GM21786 (cell line): ENCODE results near the gene EPHA1.
"Not testable (repeated sequence)": the region's sequence is repeated elsewhere in the genome, so short reads cannot be mapped to it uniquely, and the experiment has no call there.

Source experiments
- ATAC-seq: cut with Tn5 transposase; IDR thresholded peaks from one replicate; pipeline ENCODE4 v1.9.1; 2021; ENCODE audit not compliant: unreplicated experiment

The EPHA1 gene

GRCh38 chr7:143405173-143406001 lies 3.3 kb downstream of the EPHA1 start:
- ATAC-seq = no peak

- ATAC-seq = not testable (repeated sequence)
Observed at GRCh38 chr7:143402233-143402632, 6.4 kb downstream of the EPHA1 start.

- ATAC-seq = no peak
Observed at GRCh38 chr7:143401265-143401664, 7.4 kb downstream of the EPHA1 start.

GRCh38 chr7:143399642-143400041 lies 9.0 kb downstream of the EPHA1 start:
- no peak for ATAC-seq

- no peak for ATAC-seq
Observed at GRCh38 chr7:143399151-143399550, 9.5 kb downstream of the EPHA1 start.

GRCh38 chr7:143398616-143399015 lies 10.0 kb downstream of the EPHA1 start:
- no peak for ATAC-seq

GRCh38 chr7:143397710-143398530 lies 10.7 kb downstream of the EPHA1 start:
- no peak for ATAC-seq

- ATAC-seq = no peak
Observed at GRCh38 chr7:143396625-143397556, 11.8 kb downstream of the EPHA1 start.

GRCh38 chr7:143396182-143396581 lies 12.5 kb downstream of the EPHA1 start:
- ATAC-seq = no peak

- ATAC-seq = no peak
Observed at GRCh38 chr7:143395187-143396149, 13.2 kb downstream of the EPHA1 start.

GRCh38 chr7:143394777-143395176 lies 13.9 kb downstream of the EPHA1 start:
- ATAC-seq = no peak

- no peak for ATAC-seq
Observed at GRCh38 chr7:143394068-143394467, 14.6 kb downstream of the EPHA1 start.

- ATAC-seq = no peak
Observed at GRCh38 chr7:143393267-143394041, 15.2 kb downstream of the EPHA1 start.

GRCh38 chr7:143392875-143393266 lies 15.8 kb downstream of the EPHA1 start:
- no peak for ATAC-seq

GRCh38 chr7:143392427-143392826 lies 16.2 kb downstream of the EPHA1 start:
- not testable (repeated sequence) for ATAC-seq

- no peak for ATAC-seq
Observed at GRCh38 chr7:143391462-143392404, 16.9 kb downstream of the EPHA1 start.

GRCh38 chr7:143390773-143391317 lies 17.8 kb downstream of the EPHA1 start:
- no peak for ATAC-seq
